Embryonic facial prominence (tissue), 1 donor: ENCODE measurements around the gene SHOC2.
"Not testable (repeated sequence)": the region's sequence is repeated elsewhere in the genome, so short reads cannot be mapped to it uniquely, and the experiment has no call there.

Source experiments
- DNase-seq: peaks from one replicate; pipeline ENCODE4 v3.0.0-alpha.2; 2016; ENCODE audit errors: extremely low spot score

SHOC2 gene

GRCh38 chr10:110901954-110902819 is 17.2 kb upstream of the SHOC2 start:
- no peak for DNase-seq

- DNase-seq: no peak
Observed at GRCh38 chr10:110903280-110904278, 15.8 kb upstream of the SHOC2 start.

- DNase-seq: no peak
Observed at GRCh38 chr10:110910138-110910537, 9.3 kb upstream of the SHOC2 start.

GRCh38 chr10:110912374-110912773 is 7.0 kb upstream of the SHOC2 start:
- no peak for DNase-seq

GRCh38 chr10:110914431-110914830 is 5.0 kb upstream of the SHOC2 start:
- DNase-seq: no peak

GRCh38 chr10:110915035-110915434 is 4.4 kb upstream of the SHOC2 start:
- no peak for DNase-seq

GRCh38 chr10:110915600-110915999 is 3.8 kb upstream of the SHOC2 start:
- not testable (repeated sequence) for DNase-seq

- DNase-seq: no peak
Observed at GRCh38 chr10:110916554-110917346, 2.7 kb upstream of the SHOC2 start.

- peak; percentile 89 for DNase-seq
Observed at GRCh38 chr10:110918269-110918642, 1.1 kb upstream of the SHOC2 start.

- DNase-seq: peak; percentile 99
Observed at GRCh38 chr10:110918643-110919348, 608 bp upstream of the SHOC2 start, which contains the start of gene BBIP1. BBIP1 (minus strand) TSS chr10:110919180; CDS start chr10:110918157, 1,023 bp downstream.

GRCh38 chr10:110919971-110920881 is 822 bp downstream of the SHOC2 start:
- peak; percentile 31 for DNase-seq

- DNase-seq: no peak
Observed at GRCh38 chr10:110923856-110924493, 4.6 kb downstream of the SHOC2 start.

- DNase-seq: no peak
Observed at GRCh38 chr10:110927461-110927860, 8.1 kb downstream of the SHOC2 start.

GRCh38 chr10:110931769-110932381 is 12.5 kb downstream of the SHOC2 start:
- no peak for DNase-seq

- DNase-seq: no peak
Observed at GRCh38 chr10:110932505-110933180, 13.2 kb downstream of the SHOC2 start.

GRCh38 chr10:110936757-110937156 is 17.4 kb downstream of the SHOC2 start:
- DNase-seq: no peak

GRCh38 chr10:110939419-110939818 is 20.0 kb downstream of the SHOC2 start:
- no peak for DNase-seq

GRCh38 chr10:110944792-110945396 is 25.5 kb downstream of the SHOC2 start:
- DNase-seq: no peak
